AG20443 (cell line): ENCODE results near the gene GAREM1.
"Not testable (repeated sequence)": the region's sequence is repeated elsewhere in the genome, so short reads cannot be mapped to it uniquely, and the experiment has no call there.

ENCODE experiments used
- DNase-seq: peaks from one replicate; pipeline ENCODE4 v3.0.0; 2012; ENCODE audit warnings: low spot score, mixed read lengths

GAREM1 gene

DNA sequence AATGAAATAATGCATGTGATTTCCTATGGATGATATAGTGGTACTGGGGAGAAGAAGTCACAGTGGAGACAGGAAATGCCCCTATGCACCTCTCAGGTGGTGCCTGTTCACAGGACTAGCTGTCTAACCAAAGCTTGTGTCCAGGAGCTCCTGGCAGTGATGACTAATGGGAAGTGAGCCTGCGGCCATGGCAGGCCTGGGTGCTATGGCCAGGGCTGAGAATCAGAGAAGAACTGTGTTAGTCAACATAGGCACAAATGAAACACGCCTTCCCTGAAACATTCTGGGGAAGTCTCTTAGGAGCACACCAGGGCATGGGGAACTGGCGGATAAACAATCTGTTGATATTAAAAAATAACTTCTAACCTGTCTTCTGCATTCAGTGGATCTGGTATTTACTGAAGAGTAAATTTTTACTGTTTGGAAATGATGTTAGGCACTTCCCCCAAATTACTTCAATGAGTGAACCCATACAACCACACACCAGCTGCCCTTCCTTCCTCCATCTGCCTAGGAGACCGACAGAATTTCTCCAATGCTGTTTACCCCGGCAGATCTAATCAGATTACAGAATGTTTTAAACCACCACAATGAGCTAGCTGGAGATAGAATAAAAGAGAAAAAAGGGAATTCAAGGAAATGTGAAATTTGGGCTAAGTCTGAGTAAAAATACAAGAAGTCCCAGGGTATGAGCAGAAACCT is 213.4 kb downstream of the GAREM1 start:
- DNase-seq, result no peak

DNA sequence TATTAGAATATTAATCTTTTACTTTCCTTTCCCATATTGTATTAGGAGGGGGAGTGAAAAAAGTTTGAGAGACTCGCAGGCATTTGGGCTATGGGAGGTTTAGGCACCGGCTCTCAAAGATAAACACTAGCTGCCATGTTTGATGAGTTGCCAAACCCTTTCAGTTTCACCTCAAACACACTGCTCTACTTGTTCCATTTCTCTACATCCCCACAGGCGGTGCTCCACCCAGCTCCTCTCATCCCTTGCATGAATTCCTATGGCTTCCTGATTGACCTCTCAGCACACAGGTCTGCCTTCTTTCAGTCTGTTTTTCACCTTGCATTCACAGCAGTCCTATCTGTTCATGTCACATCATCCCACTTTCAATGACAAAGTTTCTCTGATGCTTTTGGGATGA is 215.1 kb downstream of the GAREM1 start:
- no peak for DNase-seq

DNA sequence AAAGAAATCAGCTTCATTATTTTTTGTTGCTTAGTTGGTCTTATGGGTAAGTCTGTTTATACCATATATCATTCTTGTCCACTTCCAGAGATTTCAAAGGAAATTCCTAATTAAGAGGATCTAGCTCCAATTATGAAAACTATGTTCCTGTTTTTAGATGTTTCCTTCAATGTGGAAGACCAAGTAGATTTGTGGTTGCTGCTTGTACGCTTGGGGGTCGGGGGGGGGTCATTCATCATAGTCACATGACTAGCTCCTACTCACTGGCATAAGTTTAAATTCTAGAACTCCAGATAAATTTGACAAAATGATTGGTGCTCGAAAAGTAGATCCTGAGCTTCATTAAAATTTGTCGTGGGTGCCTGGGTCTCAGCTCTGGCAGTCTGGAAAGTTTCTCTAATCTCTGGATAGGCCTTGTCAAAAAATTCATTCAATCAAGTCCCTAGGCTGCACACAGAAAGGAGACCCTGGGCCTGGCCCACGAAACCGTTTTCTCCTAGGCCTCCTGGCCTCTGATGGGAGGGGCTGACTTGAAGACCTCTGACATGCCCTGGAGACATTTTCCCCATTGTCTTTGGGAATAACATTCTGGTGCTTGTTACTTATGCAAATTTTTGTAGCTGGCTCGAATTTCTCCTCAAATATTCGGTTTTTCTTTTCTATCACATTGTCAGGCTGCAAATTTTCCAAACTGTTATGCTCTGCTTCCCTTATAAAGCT is 218.4 kb downstream of the GAREM1 start:
- DNase-seq, result no peak

DNA sequence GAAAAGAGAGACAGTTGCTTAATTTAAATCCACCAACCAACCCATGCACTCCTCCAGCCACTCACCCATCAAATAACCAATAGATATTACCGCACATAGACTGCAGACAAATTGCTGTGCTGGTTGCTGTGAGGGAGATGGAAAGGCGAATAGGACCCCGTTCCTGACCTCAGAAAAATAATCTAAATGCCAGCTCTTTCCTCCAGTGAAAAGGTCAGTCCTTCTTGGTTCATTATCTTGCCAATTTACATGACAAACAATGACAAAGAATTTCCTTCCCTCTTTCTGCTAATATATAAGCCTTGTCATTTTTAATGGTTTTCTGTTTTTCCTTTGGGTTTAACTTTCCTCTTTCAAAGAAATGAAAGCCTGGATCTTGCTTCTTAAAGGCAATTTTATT is 219.2 kb downstream of the GAREM1 start:
- DNase-seq, result no peak

DNA sequence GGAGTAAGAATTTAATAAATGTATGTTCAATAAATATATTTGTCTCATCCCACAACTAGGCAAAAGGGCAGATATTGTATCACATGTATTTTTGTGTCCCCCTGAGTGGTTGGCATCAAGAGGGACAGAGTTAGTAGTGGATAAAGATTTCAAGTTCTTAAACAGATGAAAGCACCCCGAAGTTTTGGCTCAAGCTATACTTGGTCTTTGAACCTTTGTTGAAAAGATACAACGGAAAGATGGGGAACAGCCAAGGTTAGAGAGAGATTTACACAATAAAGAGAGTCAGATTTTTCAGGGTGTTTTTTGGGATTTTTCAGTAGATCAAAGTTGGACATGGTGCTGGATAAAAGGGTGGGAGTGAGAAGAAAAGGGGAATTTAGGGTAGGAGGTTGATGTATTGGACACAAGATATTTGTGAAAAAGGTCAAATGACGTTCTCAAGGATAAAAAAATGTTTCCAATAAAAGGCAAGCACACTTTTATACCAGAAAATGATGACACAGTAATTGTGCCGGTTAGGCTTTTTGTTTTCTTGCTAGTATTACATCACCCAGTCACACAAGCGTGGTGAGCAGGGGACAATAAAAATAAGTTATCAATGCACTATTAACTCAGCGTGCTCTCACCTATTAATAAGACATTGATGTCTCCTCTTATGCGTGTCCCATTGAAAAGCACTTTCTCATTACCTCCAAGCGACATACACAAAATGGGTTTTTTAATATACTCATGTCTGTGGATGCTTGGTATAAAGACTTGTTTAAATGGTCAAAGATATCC is 221.3 kb downstream of the GAREM1 start:
- DNase-seq, result no peak

DNA sequence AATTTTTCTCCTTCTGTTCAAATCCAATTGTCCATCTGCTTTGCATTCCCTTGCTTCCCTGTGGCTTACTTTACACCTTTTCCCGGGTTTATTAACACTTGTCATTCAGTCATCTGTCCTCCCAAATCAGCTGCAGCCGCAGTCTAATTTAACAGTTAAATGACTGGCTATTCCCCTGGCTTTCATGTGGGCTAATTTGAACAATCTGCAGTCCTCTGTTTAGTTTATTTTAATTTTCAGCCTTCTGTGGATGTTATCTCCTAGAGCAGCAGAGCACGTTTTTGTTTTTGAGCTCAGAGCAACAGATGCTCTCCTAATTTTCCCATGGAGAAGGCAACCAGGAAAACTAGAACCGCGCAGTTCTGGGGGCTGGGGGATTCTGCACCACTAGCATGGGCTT is 225.8 kb downstream of the GAREM1 start:
- DNase-seq, result no peak

DNA sequence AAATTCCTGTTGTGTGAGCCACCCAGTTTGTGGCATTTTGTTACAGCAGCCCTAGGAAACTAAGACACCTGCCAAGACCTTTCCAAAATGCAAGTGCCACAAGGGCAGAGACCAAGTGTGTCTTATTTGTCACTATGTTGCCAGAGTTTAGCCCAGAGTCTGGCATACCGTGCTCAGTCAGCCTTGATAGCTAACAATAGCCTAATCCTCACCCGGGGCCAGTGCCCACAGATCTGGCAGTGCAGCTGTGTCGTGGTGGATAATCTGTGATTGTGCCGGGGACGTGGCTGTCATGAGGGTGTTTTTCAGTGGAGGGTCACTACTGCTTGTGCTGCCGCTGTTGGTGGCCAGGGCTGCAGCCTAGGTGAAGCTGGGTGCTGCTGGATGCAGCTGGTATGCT is 227.3 kb downstream of the GAREM1 start:
- no peak for DNase-seq

DNA sequence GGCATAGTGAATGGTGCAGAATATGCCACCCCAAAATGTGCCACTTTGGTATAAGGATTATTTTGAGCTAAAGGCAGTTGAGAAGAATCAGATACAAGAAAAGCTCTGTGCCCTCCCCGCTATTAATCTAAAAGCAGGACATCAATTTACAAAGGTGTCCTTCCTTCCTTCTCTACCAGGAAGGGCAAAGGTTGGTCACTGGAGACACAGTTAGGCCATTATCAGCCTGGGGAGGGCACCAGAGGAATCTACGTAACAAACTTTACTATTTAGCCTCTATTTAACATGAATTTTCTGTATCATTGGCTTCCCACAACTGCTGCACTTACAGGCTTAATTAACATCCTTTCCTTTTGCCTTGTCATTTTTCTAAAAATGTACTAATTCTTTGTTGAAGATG is 228.3 kb downstream of the GAREM1 start:
- no peak for DNase-seq

DNA sequence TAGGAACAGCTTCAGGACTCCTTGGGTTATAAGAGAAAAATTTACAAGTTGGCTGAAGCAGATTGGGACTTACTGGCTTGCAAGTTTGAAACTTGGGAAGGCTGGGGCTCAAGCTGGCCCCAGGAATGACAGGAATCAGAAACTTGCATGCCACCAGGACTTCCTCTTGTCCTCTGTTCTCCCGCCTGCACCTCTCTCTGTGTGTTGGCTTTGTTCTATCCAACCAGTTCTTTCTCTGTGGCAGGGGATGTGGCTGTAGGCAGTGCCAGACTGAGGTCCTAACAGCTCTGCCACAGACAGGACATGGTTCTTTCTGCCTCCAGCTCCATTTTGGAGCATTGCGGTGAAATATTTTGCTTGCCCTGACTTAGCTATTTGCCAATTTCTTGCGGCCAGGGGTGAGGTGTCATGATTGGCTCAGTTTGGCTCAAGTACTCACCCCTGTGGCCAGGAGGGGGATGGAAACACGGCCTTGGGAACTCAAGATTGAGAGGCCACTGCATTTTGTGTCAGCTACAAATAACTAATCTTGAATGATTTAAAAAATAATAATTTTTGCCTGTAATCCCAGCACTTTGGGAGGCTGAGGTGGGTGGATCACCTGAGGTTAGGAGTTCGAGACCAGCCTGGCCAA is 231.9 kb downstream of the GAREM1 start:
- DNase-seq, result no peak

DNA sequence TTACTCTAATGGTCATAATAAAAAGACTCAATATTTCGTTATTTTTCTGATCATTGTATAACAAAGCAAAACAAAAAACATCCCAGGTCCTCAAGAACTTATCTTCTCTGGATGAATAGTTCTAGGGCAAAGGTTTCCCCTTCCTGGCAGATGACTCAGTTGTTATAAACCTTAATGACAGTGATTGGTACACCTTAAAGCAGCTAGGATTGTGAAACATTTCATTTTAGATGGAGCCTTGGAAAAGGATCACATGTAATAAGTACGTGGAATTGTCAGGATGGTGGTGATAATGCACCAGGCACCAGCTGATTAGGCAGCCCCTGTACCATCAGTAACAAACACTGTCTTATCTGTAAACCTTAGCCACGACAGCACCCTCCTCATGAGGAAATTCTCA is 233.6 kb downstream of the GAREM1 start:
- no peak for DNase-seq

DNA sequence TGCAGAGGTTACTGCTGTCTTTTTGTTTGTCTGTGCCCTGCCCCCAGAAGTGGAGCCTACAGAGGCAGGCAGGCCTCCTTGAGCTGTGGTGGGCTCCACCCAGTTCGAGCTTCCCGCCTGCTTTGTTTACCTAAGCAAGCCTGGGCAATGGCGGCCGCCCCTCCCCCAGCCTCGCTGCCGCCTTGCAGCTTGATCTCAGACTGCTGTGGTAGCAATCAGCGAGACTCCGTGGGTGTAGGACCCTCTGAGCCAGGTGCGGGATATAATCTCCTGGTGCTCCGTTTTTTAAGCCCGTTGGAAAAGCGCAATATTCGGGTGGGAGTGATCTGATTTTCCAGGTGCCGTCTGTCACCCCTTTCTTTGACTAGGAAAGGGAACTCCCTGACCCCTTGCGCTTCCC is 237.3 kb downstream of the GAREM1 start:
- DNase-seq, result not testable (repeated sequence)

DNA sequence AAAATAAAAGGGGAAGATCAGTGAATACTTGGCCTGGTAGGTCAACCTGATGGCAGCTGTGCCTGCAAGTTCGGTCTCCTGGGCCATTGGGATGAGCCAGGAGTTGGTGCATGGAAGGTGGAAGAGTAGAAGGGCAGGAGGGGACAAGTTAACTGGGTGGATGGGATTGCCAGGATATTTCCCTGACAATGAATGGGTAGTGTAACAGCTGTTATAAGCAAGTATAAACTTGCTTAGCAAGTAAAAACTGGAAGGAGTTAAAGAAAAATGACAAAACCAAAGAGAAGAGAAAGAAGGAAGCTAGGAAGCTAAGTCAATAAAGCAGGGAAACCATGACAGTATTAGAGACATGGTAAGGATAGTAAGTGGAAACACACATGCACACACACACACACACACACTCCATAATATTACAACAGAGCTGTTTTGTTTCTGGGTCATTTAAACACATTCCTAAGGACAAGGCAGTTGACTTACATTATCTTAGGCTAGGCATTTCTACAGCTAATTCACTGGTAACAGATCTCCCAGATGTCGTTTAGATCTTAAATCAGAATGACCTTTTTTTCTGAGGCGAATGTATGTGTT is 251.2 kb downstream of the GAREM1 start:
- no peak for DNase-seq

DNA sequence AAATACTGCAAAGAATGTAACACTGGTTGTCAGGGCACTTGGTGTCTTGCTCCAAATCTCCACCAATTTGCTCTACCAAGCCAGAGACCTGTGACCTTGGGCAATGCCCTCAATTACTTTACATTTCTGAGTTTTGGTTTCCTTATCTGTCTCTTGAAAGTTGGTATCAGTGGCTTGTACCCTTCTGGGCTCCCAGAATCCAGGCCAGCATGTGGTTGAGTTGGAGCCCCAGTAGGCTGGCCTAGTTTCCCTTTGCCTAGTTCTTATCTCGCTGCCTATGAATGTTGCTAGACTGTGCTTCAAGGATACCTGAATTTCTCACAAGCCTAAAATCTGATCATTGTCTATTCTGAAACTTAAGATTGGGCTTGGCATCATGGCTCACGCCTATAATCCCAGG is 254.3 kb downstream of the GAREM1 start:
- DNase-seq, result no peak

DNA sequence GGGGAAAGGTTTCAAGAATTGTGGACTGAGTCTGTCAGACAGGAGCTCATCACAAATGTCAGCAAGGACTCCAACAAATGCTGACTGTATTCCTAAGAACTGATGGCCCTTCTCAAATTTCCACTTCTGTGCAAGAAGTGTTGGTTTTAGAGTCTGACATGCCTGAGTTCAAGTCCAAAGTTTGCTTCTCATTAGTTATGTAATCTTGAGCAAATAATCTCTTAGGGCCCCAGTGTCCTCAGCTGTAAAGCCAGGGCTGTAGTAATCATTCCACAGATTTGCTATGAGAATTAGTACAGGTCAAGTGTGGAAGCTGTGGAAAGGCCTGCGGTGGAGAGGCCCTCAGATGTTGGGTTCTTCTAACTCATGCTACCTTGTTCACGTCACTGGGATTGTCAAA is 257.0 kb downstream of the GAREM1 start:
- no peak for DNase-seq
